SK-N-SH (cell line): Measurements from ENCODE around the gene TRAF5. TPM values are rescaled to one million over a fixed set of nuclear protein-coding genes. Genes with fewer than 3 reads are reported as not detected.

ENCODE experiments used
- CTCF ChIA-PET: fragments of 300-600, 350-600 bp; formaldehyde crosslinking; extraction: SDS; loops from one replicate; lab custom pipeline; 2021; lab: Yijun Ruan, JAX
- POLR2A ChIA-PET: fragments of 350-600 bp; sonication (Branson Sonifier 250); formaldehyde crosslinking; extraction: SDS; loops from one replicate; lab custom pipeline; 2020; ENCODE audit warnings: antibody characterized with exemption, inconsistent platforms; lab: Yijun Ruan, JAX
- DNase-seq: peaks from one replicate; pipeline ENCODE4 v3.0.0; 2012
- H2AFZ ChIP-seq: fragments of 200-600 bp; sonication (generic); 2 replicates; pipeline ENCODE4 v1.8.1; 2016; ENCODE audit warnings: antibody characterized with exemption, mild to moderate bottlenecking, low read depth
- H3F3A ChIP-seq: fragments of 200-600 bp; sonication (generic); replicated peaks from 2 replicates; pipeline ENCODE3; 2016; ENCODE audit warnings: antibody characterized with exemption, mild to moderate bottlenecking; ENCODE audit not compliant: insufficient read depth
- H3K27ac ChIP-seq, 2 experiments: fragments of 200-500 bp in 1 of 2; fragments of 200-600 bp in 1 of 2; sonication (Bioruptor generic) in 1 of 2; sonication (generic), shearing (Covaris generic) in 1 of 2; 2 replicates each; pipeline versions ENCODE4 v1.5.1 to v1.6.1; 2014 to 2016; ENCODE audit warnings: low read depth in 2 of 2, inconsistent platforms in 1 of 2, low read length in 1 of 2, mild to moderate bottlenecking in 1 of 2, mixed read lengths in 1 of 2
- H3K27me3 ChIP-seq: fragments of 200-600 bp; sonication (generic), shearing (Covaris generic); 2 replicates; pipeline ENCODE4 v1.6.1; 2016; ENCODE audit warnings: mixed run types; ENCODE audit not compliant: insufficient read depth
- H3K36me3 ChIP-seq, 2 experiments: fragments of 200-500 bp in 1 of 2; fragments of 200-600 bp in 1 of 2; sonication (Bioruptor generic) in 1 of 2; sonication (generic) in 1 of 2; replicated peaks in 1 of 2; 2 replicates each; pipeline versions ENCODE3 to v1.5.1; 2014 to 2016; ENCODE audit warnings: low read length in 1 of 2, mild to moderate bottlenecking in 1 of 2; ENCODE audit not compliant: insufficient read depth in 2 of 2, control insufficient read depth in 1 of 2
- H3K4me1 ChIP-seq, 2 experiments: fragments of 200-500 bp in 1 of 2; fragments of 200-600 bp in 1 of 2; sonication (Bioruptor generic) in 1 of 2; sonication (generic), shearing (Covaris generic) in 1 of 2; 2 replicates each; pipeline versions ENCODE4 v1.5.1 to v1.6.1; 2014 to 2016; ENCODE audit warnings: low read depth in 1 of 2, low read length in 1 of 2, mixed run types in 1 of 2; ENCODE audit not compliant: insufficient read depth in 2 of 2, control insufficient read depth in 1 of 2
- H3K4me2 ChIP-seq: fragments of 200-600 bp; sonication (generic), shearing (Covaris generic); 2 replicates; pipeline ENCODE4 v1.6.1; 2017; ENCODE audit warnings: mixed run types
- H3K4me3 ChIP-seq, 2 experiments: fragments of 200-500 bp in 1 of 2; fragments of 200-600 bp in 1 of 2; sonication (Bioruptor generic) in 1 of 2; sonication (generic), shearing (Covaris generic) in 1 of 2; 2 replicates each; pipeline versions ENCODE4 v1.5.1 to v1.8.1; 2014 to 2016; ENCODE audit warnings: low read depth in 2 of 2, inconsistent platforms in 1 of 2, low read length in 1 of 2, mild to moderate bottlenecking in 1 of 2, mixed read lengths in 1 of 2, moderate library complexity in 1 of 2
- H3K79me2 ChIP-seq: fragments of 200-600 bp; sonication (generic); 2 replicates; pipeline ENCODE4 v1.8.1; 2017; ENCODE audit warnings: mild to moderate bottlenecking; ENCODE audit not compliant: insufficient read depth
- H3K9ac ChIP-seq: fragments of 200-600 bp; sonication (generic); 2 replicates; pipeline ENCODE4 v1.6.1; 2017; ENCODE audit warnings: mixed run types
- H3K9me2 ChIP-seq: fragments of 200-600 bp; sonication (generic); 2 replicates; pipeline ENCODE4 v1.6.1; 2017; ENCODE audit warnings: mixed run types
- H3K9me3 ChIP-seq: fragments of 200-600 bp; sonication (generic); 2 replicates; pipeline ENCODE4 v1.6.1; 2017; ENCODE audit warnings: mixed run types, mild to moderate bottlenecking, moderate library complexity
- H4K20me1 ChIP-seq: fragments of 200-600 bp; sonication (generic); 2 replicates; pipeline ENCODE4 v1.6.1; 2017; ENCODE audit warnings: mild to moderate bottlenecking, mixed run types; ENCODE audit not compliant: insufficient read depth
- CHD2 ChIP-seq: fragments of 150-350 bp; IDR thresholded peaks from 2 replicates; pipeline ENCODE4 v1.6.1; 2018; ENCODE audit warnings: low read length; ENCODE audit not compliant: partially characterized antibody
- ELF1 ChIP-seq: IDR thresholded peaks from 2 replicates; pipeline ENCODE4 v1.4.0; 2012
- EZH2phosphoT487 ChIP-seq: fragments of 200-600 bp; sonication (generic); IDR thresholded peaks from 2 replicates; pipeline ENCODE4 v1.6.1; 2017; ENCODE audit warnings: low read depth, mixed run types, mild to moderate bottlenecking, antibody characterized with exemption, moderate library complexity, borderline replicate concordance
- FOSL2 ChIP-seq: IDR thresholded peaks from 2 replicates; pipeline ENCODE4 v1.4.0; 2012; ENCODE audit warnings: low read depth, mild to moderate bottlenecking, moderate library complexity, borderline replicate concordance
- FOXJ3 ChIP-seq: sonication (generic); formaldehyde crosslinking; IDR thresholded peaks from 2 replicates; pipeline ENCODE4 v1.5.1; 2020; ENCODE audit warnings: mild to moderate bottlenecking, missing genetic modification reagents
- FOXM1 ChIP-seq: IDR thresholded peaks from 2 replicates; pipeline ENCODE4 v1.4.0; 2012; ENCODE audit warnings: low read depth, mild to moderate bottlenecking
- GABPA ChIP-seq: IDR thresholded peaks from 2 replicates; pipeline ENCODE4 v1.4.0; 2012; ENCODE audit warnings: low read depth, mild to moderate bottlenecking
- IRF3 ChIP-seq: fragments of 150-350 bp; IDR thresholded peaks from 2 replicates; pipeline ENCODE4 v1.6.1; 2016; ENCODE audit warnings: mild to moderate bottlenecking, low read depth, low read length
- JUND ChIP-seq: IDR thresholded peaks from 2 replicates; pipeline ENCODE4 v1.4.0; 2012
- MAX ChIP-seq: IDR thresholded peaks from 2 replicates; pipeline ENCODE4 v1.4.0; 2012; ENCODE audit warnings: low read depth
- MEF2A ChIP-seq: IDR thresholded peaks from 2 replicates; pipeline ENCODE4 v1.4.0; 2012; ENCODE audit warnings: low read depth, borderline replicate concordance
- PBX3 ChIP-seq: IDR thresholded peaks from 2 replicates; pipeline ENCODE4; 2012
- POLR2AphosphoS5 ChIP-seq: IDR thresholded peaks from 2 replicates; pipeline ENCODE4 v1.6.1; 2012; ENCODE audit warnings: low read depth, low read length
- RCOR1 ChIP-seq: fragments of 150-350 bp; IDR thresholded peaks from 2 replicates; pipeline ENCODE4 v1.6.1; 2017; ENCODE audit warnings: antibody characterized with exemption, low read length
- REST ChIP-seq: IDR thresholded peaks from 2 replicates; pipeline ENCODE4 v1.6.1; 2012; ENCODE audit warnings: mild to moderate bottlenecking, low read depth, low read length, moderate library complexity
- RXRA ChIP-seq: IDR thresholded peaks from 2 replicates; pipeline ENCODE4 v1.4.0; 2012; ENCODE audit warnings: low read depth, mild to moderate bottlenecking, borderline replicate concordance
- SIN3A ChIP-seq: IDR thresholded peaks from 2 replicates; pipeline ENCODE4 v1.6.1; 2012; ENCODE audit warnings: low read depth, mild to moderate bottlenecking, low read length, moderate library complexity, borderline replicate concordance
- SMC3 ChIP-seq: IDR thresholded peaks from 2 replicates; pipeline ENCODE4 v1.6.1; 2012; ENCODE audit warnings: low read depth, low read length, improper control_type of control experiment
- TAF1 ChIP-seq: IDR thresholded peaks from 2 replicates; pipeline ENCODE4 v1.6.1; 2012; ENCODE audit warnings: low read depth, mild to moderate bottlenecking, low read length, moderate library complexity, borderline replicate concordance
- USF1 ChIP-seq: IDR thresholded peaks from 2 replicates; pipeline ENCODE4 v1.4.0; 2012; ENCODE audit warnings: low read depth, borderline replicate concordance
- YY1 ChIP-seq: IDR thresholded peaks from 2 replicates; pipeline ENCODE4 v1.4.0; 2012; ENCODE audit warnings: low read depth, mild to moderate bottlenecking
- WGBS: methylation state at CpG from one replicate; pipeline ENCODE4 v1.1.6; 2017; ENCODE audit warnings: low lambda C conversion rate; 5-methylcytosine and 5-hydroxymethylcytosine counted together
- polyA plus RNA-seq, 3 experiments: library from polyadenylated mRNA; depleted of rRNA; stranded (reverse); fragments of >200 nt; gene quantifications; 2 replicates each; pipeline ENCODE4 v1.2.3, GENCODE V29; 2012

TRAF5 gene
- polyA plus RNA-seq, 1 of the 3 experiments (the other 2 are of a cell fraction), result 7.6 TPM

- TF ChIP-seq SMC3 (no peak), REST (no peak), FOSL2 (no peak), RXRA (no peak), TAF1 (no peak), MAX (no peak), ELF1 (no peak), CHD2 (no peak), POLR2AphosphoS5 (no peak), YY1 (no peak)
Measured at GRCh38 chr1:211355873-211356272, 29.2 kb downstream of the TRAF5 start (continued).

- peaks cover 11 to 16% of the 10 kb centered on the region in 2 experiments for H3K36me3 ChIP-seq
- H3K9ac ChIP-seq, result no peak overlapping the region
- CTCF ChIA-PET, result interaction anchor here (1.0 kb wide), 1 partner anchor 33 kb away, joined by 4 read pairs; no protein-coding TSS in a partner anchor
- POLR2A ChIA-PET, result no interaction called here
- TF ChIP-seq ELF1, result no peak
- no peak for TF ChIP-seq EZH2phosphoT487
- no peak for TF ChIP-seq JUND
- TF ChIP-seq PBX3, result no peak
- TF ChIP-seq SIN3A, result no peak
- TF ChIP-seq USF1, result no peak
- no peak for TF ChIP-seq FOXM1
- TF ChIP-seq MEF2A, result no peak
- TF ChIP-seq GABPA, result no peak
- no peak for TF ChIP-seq IRF3
- TF ChIP-seq RCOR1, result no peak
- TF ChIP-seq FOXJ3 (CRISPR knock-in tag), result no peak
- WGBS, result 77% methylated on average over 5 of the region's 5 CpGs
- no peaks in the 10 kb centered on the region for H3F3A ChIP-seq
- H2AFZ ChIP-seq, result no peak overlapping the region
- H3K4me1 ChIP-seq, result no peaks in the 10 kb centered on the region
- no peaks in the 10 kb centered on the region for H3K27me3 ChIP-seq
- H3K9me2 ChIP-seq, result no peaks in the 10 kb centered on the region
- no peaks in the 10 kb centered on the region; the same call in 1 of the 2 replicates for H3K79me2 ChIP-seq
- no peak for DNase-seq
- H3K4me2 ChIP-seq, result no peak overlapping the region
- H3K9me3 ChIP-seq, result no peaks in the 10 kb centered on the region
- no peaks in the 10 kb centered on the region for H4K20me1 ChIP-seq
- no peak overlapping the region for H3K4me3 ChIP-seq
- H3K27ac ChIP-seq, result no peak overlapping the region
Measured at GRCh38 chr1:211356723-211357407, 30.2 kb downstream of the TRAF5 start.
